Measurements from ENCODE around the gene HOGA1.

Gene HOGA1

DNA sequence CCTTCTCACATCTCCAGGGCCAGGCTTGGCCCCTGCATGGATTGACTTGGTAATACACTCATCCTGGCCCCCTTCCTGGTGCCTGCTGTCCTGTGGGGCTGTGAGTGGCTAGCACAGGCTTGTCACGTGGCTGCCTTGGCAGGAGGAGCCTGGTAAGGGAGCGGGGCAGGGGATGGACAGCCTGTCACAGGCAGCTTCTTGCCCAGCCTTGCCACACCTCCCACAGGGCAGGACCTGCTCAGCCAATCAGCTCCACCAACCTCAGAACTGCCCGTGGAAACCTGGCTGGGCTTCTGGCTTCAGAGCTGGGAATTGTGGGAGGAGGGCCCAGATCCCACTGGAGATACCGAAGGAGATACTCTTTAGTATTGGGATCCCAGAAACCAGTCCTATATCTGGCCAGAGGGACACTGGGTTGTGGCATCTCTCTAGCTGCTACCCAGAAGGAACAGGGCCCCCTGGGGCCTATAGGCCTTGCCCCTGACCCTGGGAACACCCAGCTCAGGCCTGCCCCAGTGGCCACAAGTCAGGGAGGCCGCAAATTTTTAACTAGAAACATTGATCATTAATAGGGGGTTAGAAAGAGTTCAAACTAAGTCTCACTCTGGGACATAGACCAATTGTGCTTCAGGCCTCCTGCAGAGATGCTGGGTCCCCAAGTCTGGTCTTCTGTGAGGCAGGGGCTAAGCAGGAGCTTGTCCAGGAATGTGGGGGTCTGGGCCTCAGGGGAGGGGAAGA lies at the start of gene HOGA1:
Gene HOGA1, plus strand, starts transcription at position 330 of the 738 bp plus-strand sequence. Its CDS starts 315 bp downstream, at position 645.
- Histone ChIP-seq H3K4me3 (ENCODE audit: low read depth in 1 of 5, low read length in 5 of 5) (peak within 1 kb of the TSS in 3 of 5 donors; percentile 4 to 23 (median 16)), H3K9ac (ENCODE audit: low read length in 5 of 5) (peak within 1 kb of the TSS in 1 of 5 donors; percentile 40), H3K36me3 (ENCODE audit: control insufficient read depth in 5 of 5, insufficient read depth in 5 of 5, low read length in 5 of 5) (no peaks in the 10 kb centered on the region), H3K9me3 (ENCODE audit: control insufficient read depth in 5 of 5, low read length in 5 of 5) (no peaks in the 10 kb centered on the region), H3K4me1 (ENCODE audit: control insufficient read depth in 5 of 5, insufficient read depth in 5 of 5, low read length in 5 of 5) (peaks cover 0 to 35% (median 22%) of the 10 kb centered on the region in 5 donors), H3K27me3 (ENCODE audit: control insufficient read depth in 5 of 5, insufficient read depth in 4 of 5, low read length in 5 of 5) (no peaks in the 10 kb centered on the region), H3K27ac (ENCODE audit: low read depth, low read length) (no peak within 1 kb of the TSS)

DNA sequence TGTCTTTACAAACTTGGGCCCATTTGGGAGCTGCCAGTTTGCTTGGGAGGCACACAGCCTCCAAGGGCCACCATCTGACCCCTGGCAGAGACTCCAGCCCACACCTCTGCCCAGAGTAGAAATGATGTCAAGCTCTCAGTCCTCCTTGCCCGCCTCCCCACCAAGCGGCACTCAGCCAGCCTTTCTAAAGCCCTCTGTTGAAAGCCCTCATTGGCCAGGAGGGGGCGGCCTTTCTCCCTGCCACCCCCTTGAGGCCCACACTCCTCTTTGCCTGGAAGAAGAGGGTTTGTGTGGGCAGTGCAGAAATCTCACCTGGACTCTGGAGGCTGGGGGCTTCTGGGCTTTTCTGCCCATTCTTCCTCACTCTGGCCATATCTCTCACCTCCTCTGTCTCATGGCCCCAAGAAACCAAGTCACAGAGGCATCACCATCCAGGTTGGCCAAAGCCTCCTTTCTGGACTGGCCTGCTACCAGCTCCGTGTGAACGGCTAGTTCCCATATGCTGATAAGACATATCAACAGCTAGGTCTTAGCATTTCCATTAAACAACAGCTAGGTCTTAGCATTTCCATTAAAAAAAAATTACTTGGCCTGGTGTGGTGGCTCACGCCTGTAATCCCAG lies 49.3 kb upstream of the HOGA1 start:
- no peak overlapping the region for H3K9ac ChIP-seq (ENCODE audit: low read length in 5 of 5)
- H3K9me3 ChIP-seq (ENCODE audit: control insufficient read depth in 5 of 5, low read length in 5 of 5) = no peaks in the 10 kb centered on the region
- H3K36me3 ChIP-seq (ENCODE audit: control insufficient read depth in 5 of 5, insufficient read depth in 5 of 5, low read length in 5 of 5) = no peaks in the 10 kb centered on the region
- H3K4me1 ChIP-seq (ENCODE audit: control insufficient read depth in 5 of 5, insufficient read depth in 5 of 5, low read length in 5 of 5) = peaks cover 0 to 19% (median 15%) of the 10 kb centered on the region in 5 donors
- no peak overlapping the region for H3K27ac ChIP-seq (ENCODE audit: low read depth, low read length)
- no peaks in the 10 kb centered on the region for H3K27me3 ChIP-seq (ENCODE audit: control insufficient read depth in 5 of 5, insufficient read depth in 4 of 5, low read length in 5 of 5)
- no peak overlapping the region for H3K4me3 ChIP-seq (ENCODE audit: low read depth in 1 of 5, low read length in 5 of 5)

DNA sequence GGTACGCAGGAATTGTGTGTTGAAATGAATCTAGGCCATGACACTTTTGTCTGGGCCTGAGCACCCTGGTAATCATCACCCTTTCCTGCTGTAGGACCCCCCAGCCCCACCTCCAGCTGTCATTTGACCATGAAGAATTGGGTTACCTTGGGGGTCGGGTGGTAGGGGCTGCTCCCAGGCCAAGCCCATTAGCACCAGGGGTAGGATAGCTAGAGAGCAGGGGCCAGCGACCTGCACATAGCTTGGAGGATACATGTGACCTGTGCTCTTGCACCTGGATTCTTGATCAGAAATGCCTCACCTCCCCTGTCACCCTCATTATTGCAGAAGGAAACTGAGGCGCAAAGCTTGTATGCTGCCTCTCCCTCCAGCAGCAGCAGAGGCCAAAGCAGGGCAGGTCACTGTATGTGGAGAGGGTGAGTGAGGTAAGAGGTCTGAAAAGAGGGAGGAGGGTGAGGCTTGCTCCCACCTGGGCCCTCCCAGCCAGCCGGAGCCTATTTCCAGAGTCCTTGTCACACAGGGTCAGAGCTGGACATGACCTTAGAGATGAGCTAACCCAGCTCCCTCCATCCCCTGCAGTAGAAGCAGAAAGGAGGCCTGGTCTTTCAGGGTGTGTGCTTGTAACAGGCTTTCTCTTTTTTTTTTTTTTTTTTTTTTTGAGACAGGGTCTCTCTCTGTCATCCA lies 46.9 kb upstream of the HOGA1 start:
- Histone ChIP-seq H3K9ac (ENCODE audit: low read length in 5 of 5) (no peak overlapping the region), H3K36me3 (ENCODE audit: control insufficient read depth in 5 of 5, insufficient read depth in 5 of 5, low read length in 5 of 5) (no peaks in the 10 kb centered on the region), H3K27me3 (ENCODE audit: control insufficient read depth in 5 of 5, insufficient read depth in 4 of 5, low read length in 5 of 5) (peaks cover 0 to under 1% (median 0%) of the 10 kb centered on the region in 5 donors), H3K4me3 (ENCODE audit: low read depth in 1 of 5, low read length in 5 of 5) (no peak overlapping the region), H3K4me1 (ENCODE audit: control insufficient read depth in 5 of 5, insufficient read depth in 5 of 5, low read length in 5 of 5) (peaks cover 7 to 40% (median 39%) of the 10 kb centered on the region in 5 donors), H3K9me3 (ENCODE audit: control insufficient read depth in 5 of 5, low read length in 5 of 5) (no peaks in the 10 kb centered on the region), H3K27ac (ENCODE audit: low read depth, low read length) (no peak overlapping the region)

- Histone ChIP-seq H3K4me1 (ENCODE audit: control insufficient read depth in 5 of 5, insufficient read depth in 5 of 5, low read length in 5 of 5) (peaks cover 18 to 51% (median 50%) of the 10 kb centered on the region in 5 donors), H3K4me3 (ENCODE audit: low read depth in 1 of 5, low read length in 5 of 5) (no peak overlapping the region), H3K9me3 (ENCODE audit: control insufficient read depth in 5 of 5, low read length in 5 of 5) (no peaks in the 10 kb centered on the region), H3K27ac (ENCODE audit: low read depth, low read length) (peak overlapping the region; percentile 98), H3K36me3 (ENCODE audit: control insufficient read depth in 5 of 5, insufficient read depth in 5 of 5, low read length in 5 of 5) (no peaks in the 10 kb centered on the region), H3K27me3 (ENCODE audit: control insufficient read depth in 5 of 5, insufficient read depth in 4 of 5, low read length in 5 of 5) (peaks cover 0 to 2% (median 0%) of the 10 kb centered on the region in 5 donors), H3K9ac (ENCODE audit: low read length in 5 of 5) (peak overlapping the region in 2 of 5 donors; percentile 4 to 35)
These were observed 45.8 kb upstream of the HOGA1 start for GRCh38 chr10:97538411-97538810.

DNA sequence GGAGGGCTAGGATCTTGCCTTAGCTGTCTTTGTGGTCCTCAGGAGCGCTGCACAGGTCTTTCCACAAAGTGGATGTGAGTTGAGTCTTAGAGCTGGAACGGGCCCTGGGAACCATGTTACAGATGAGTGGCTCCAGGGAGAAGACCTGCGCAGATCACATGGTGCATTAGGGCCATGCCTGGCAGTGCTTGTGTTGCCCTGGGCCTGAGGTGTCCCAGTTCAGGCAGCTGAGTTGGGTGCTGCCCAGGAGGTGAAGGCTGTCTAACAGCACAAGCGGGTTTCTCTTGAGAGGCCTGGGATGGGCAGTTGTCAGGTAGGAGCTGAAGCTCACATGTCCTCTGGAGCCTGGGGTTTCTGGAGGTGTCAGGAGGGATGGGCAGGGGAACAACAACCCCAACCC lies 45.4 kb upstream of the HOGA1 start:
- Histone ChIP-seq H3K27me3 (ENCODE audit: control insufficient read depth in 5 of 5, insufficient read depth in 4 of 5, low read length in 5 of 5) (peaks cover 0 to 2% (median 0%) of the 10 kb centered on the region in 5 donors), H3K4me1 (ENCODE audit: control insufficient read depth in 5 of 5, insufficient read depth in 5 of 5, low read length in 5 of 5) (peaks cover 18 to 55% (median 54%) of the 10 kb centered on the region in 5 donors), H3K36me3 (ENCODE audit: control insufficient read depth in 5 of 5, insufficient read depth in 5 of 5, low read length in 5 of 5) (no peaks in the 10 kb centered on the region), H3K9me3 (ENCODE audit: control insufficient read depth in 5 of 5, low read length in 5 of 5) (no peaks in the 10 kb centered on the region), H3K9ac (ENCODE audit: low read length in 5 of 5) (peak overlapping the region in 1 of 5 donors; percentile 35), H3K4me3 (ENCODE audit: low read depth in 1 of 5, low read length in 5 of 5) (no peak overlapping the region), H3K27ac (ENCODE audit: low read depth, low read length) (peak overlapping the region; percentile 98)

GRCh38 chr10:97539523-97540200 lies 44.5 kb upstream of the HOGA1 start:
- no peaks in the 10 kb centered on the region for H3K36me3 ChIP-seq (ENCODE audit: control insufficient read depth in 5 of 5, insufficient read depth in 5 of 5, low read length in 5 of 5)
- no peak overlapping the region for H3K4me3 ChIP-seq (ENCODE audit: low read depth in 1 of 5, low read length in 5 of 5)
- peak overlapping the region in 1 of 5 donors; percentile 0 for H3K9ac ChIP-seq (ENCODE audit: low read length in 5 of 5)
- H3K27ac ChIP-seq (ENCODE audit: low read depth, low read length) = peak overlapping the region; percentile 98
- H3K27me3 ChIP-seq (ENCODE audit: control insufficient read depth in 5 of 5, insufficient read depth in 4 of 5, low read length in 5 of 5) = peaks cover 0 to 2% (median 0%) of the 10 kb centered on the region in 5 donors
- peaks cover 18 to 57% (median 55%) of the 10 kb centered on the region in 5 donors for H3K4me1 ChIP-seq (ENCODE audit: control insufficient read depth in 5 of 5, insufficient read depth in 5 of 5, low read length in 5 of 5)
- no peaks in the 10 kb centered on the region for H3K9me3 ChIP-seq (ENCODE audit: control insufficient read depth in 5 of 5, low read length in 5 of 5)

DNA sequence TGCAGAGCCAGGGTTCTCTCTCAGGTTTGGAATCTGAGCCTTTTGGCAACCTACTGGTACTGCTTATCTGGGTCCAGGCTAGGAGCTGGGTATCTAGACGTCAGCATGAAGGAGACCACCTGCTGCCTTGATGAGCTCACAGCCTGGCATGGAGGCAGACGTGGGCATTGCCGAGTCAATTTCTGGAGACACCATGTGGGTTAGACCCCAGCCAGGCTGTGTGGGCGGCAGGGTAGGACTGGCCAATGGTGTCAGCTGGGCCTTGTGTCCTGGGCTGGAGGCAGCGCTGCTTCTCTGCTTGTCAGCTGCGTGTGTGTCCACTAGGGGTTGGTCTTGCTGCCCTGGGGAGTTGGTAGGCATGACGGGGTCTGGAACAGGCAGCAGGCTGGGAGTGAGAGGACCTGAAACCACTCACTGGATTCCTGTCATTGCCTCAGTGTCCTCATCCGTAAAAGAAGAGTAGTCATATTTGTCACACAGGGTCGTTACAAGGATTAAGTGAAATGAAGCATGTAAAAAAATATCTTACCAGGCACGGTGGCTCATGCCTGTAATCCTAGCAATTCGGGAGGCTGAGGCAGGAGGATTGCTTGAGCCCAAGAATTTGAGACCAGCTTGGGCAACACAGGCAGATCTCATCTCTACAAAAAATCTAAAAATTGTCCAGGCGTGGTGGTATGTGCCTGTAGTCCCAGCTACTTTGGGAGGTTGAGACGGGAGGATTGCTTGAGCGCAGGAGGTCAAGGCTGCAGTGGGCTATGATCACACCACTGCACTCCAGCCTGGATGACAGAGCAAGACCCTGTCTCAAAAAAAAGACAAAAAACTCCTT lies 43.3 kb upstream of the HOGA1 start:
- peaks cover 18 to 61% (median 55%) of the 10 kb centered on the region in 5 donors for H3K4me1 ChIP-seq (ENCODE audit: control insufficient read depth in 5 of 5, insufficient read depth in 5 of 5, low read length in 5 of 5)
- H3K9ac ChIP-seq (ENCODE audit: low read length in 5 of 5) = peak overlapping the region in 4 of 5 donors; percentile 0 to 16 (median 10)
- H3K27ac ChIP-seq (ENCODE audit: low read depth, low read length) = peak overlapping the region; percentile 98
- no peaks in the 10 kb centered on the region for H3K36me3 ChIP-seq (ENCODE audit: control insufficient read depth in 5 of 5, insufficient read depth in 5 of 5, low read length in 5 of 5)
- H3K27me3 ChIP-seq (ENCODE audit: control insufficient read depth in 5 of 5, insufficient read depth in 4 of 5, low read length in 5 of 5) = peaks cover 0 to 2% (median 0%) of the 10 kb centered on the region in 5 donors
- H3K4me3 ChIP-seq (ENCODE audit: low read depth in 1 of 5, low read length in 5 of 5) = no peak overlapping the region
- no peaks in the 10 kb centered on the region for H3K9me3 ChIP-seq (ENCODE audit: control insufficient read depth in 5 of 5, low read length in 5 of 5)

DNA sequence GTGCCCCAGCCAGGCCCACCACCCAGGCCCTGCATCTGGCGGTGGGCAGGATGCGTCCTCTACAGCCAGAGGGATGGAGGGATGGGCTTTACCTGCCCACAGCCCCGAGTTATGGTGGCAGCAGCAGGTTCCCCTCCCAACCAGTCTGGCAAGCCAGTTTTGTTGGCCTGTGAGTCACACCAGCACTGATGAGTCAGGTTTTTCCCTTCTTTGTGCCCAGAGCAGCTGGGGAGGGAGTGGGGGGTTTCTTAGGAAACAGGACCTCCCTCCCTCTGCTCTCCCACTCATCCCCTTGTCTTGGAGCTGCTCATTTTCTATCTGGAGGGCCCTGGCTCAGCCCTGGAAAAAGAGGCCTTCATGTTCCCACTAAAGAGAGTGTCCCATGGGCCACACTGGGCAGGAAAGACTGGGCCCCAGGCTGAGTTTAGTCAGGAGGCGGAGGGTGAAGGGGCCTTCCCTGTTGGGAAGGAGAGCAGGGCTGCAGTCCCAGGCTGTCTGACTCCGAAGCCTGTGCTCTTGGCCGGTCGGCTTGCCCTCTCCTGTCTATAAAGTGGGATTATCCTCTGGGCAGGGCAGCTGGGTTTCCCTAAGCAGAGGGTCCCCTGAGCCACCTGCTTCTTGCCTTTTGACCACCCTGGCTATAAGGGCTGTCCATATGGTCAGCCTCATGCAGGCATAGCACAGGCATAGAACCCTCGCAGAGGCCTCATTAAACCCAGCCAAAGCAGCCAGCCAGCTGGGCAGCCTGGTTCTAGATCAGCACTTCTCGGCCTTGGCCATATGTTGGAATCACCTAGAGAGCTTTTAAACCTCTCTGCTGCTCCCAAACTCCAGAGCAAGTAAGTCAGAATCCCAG lies 41.8 kb upstream of the HOGA1 start:
- Histone ChIP-seq H3K4me3 (ENCODE audit: low read depth in 1 of 5, low read length in 5 of 5) (peak overlapping the region in 2 of 5 donors; percentile 14 to 33), H3K4me1 (ENCODE audit: control insufficient read depth in 5 of 5, insufficient read depth in 5 of 5, low read length in 5 of 5) (peaks cover 20 to 76% (median 55%) of the 10 kb centered on the region in 5 donors), H3K27ac (ENCODE audit: low read depth, low read length) (peak overlapping the region; percentile 98), H3K36me3 (ENCODE audit: control insufficient read depth in 5 of 5, insufficient read depth in 5 of 5, low read length in 5 of 5) (no peaks in the 10 kb centered on the region), H3K9me3 (ENCODE audit: control insufficient read depth in 5 of 5, low read length in 5 of 5) (no peaks in the 10 kb centered on the region), H3K9ac (ENCODE audit: low read length in 5 of 5) (peak overlapping the region in 4 of 5 donors; percentile 17 to 61 (median 42)), H3K27me3 (ENCODE audit: control insufficient read depth in 5 of 5, insufficient read depth in 4 of 5, low read length in 5 of 5) (peaks cover 0 to 2% (median 0%) of the 10 kb centered on the region in 5 donors)

All from subcutaneous abdominal adipose tissue (tissue), 5 donors.